PFSK-1 (cell line): ENCODE measurements around the gene PAGE4.

ENCODE experiments used
- FOXP2 ChIP-seq: optimal IDR thresholded peaks from 2 replicates; pipeline ENCODE3; 2011; ENCODE audit warnings: borderline replicate concordance, control low read depth, inconsistent platforms; ENCODE audit not compliant: insufficient read depth; ENCODE audit errors: extremely low read length, extremely low read depth
- POLR2AphosphoS5 ChIP-seq: IDR thresholded peaks from 2 replicates; pipeline ENCODE4 v1.6.1; 2012; ENCODE audit warnings: low read depth, mild to moderate bottlenecking, control low read depth, low read length, moderate library complexity
- REST ChIP-seq, 2 experiments: IDR thresholded peaks; 2 replicates each; pipeline versions ENCODE4 v1.6.1 to v1.8.0; 2011 to 2012; ENCODE audit warnings: low read depth in 2 of 2, low read length in 2 of 2, control low read depth in 1 of 2, inconsistent platforms in 1 of 2, mild to moderate bottlenecking in 1 of 2, moderate library complexity in 1 of 2; ENCODE audit not compliant: insufficient read depth in 1 of 2

GRCh38 chrX:49879656-49880277 is 50.7 kb downstream of the PAGE4 start:
- TF ChIP-seq REST (IDR thresholded peaks at IDR 0.05; ENCODE audit: insufficient read depth in 1 of 2, low read depth in 2 of 2, low read length in 2 of 2) (no peak), POLR2AphosphoS5 (no peak), FOXP2 (no peak)
